Measurements from ENCODE around the gene EFNA2. TPM values are rescaled to one million over a fixed set of nuclear protein-coding genes. Genes with fewer than 3 reads are reported as not detected.
A peak's percentile ranks its signal among the peaks of the same experiment; 100 is the strongest.
"Not testable (repeated sequence)": the region's sequence is repeated elsewhere in the genome, so short reads cannot be mapped to it uniquely, and the experiment has no call there.

EFNA2 gene
- total RNA-seq, 1 experiment from 2014 or later = 11.4 TPM

- peak; percentile 32; the same call in 1 of the 2 replicates for TF ChIP-seq CTCF (IDR thresholded peaks at IDR 0.05)
These were observed 29.9 kb downstream of the EFNA2 start (continued) for GRCh38 chr19:1315470-1316166.

GRCh38 chr19:1316466-1316865, 30.8 kb downstream of the EFNA2 start:
- no peaks in the 10 kb centered on the region for H3K4me1 Mint-ChIP-seq
- no peaks in the 10 kb centered on the region for H3K9me3 Mint-ChIP-seq
- ChIA-PET CTCF (interaction anchor here (0.6 to 1.7 kb wide), 9 partner anchors 16 to 73 kb away, joined by 3 to 12 read pairs (median 5); no protein-coding TSS in a partner anchor), POLR2A (no interaction called here)
- H3K27ac Mint-ChIP-seq = no peak overlapping the region
- no peaks in the 10 kb centered on the region for H3K36me3 Mint-ChIP-seq
- no peak for ATAC-seq
- no peak overlapping the region for H3K4me3 Mint-ChIP-seq
- peaks cover 22% of the 10 kb centered on the region for H3K27me3 Mint-ChIP-seq (ENCODE audit: low read depth)
- DNase-seq (ENCODE audit: low spot score) = no peak
- no peak for TF ChIP-seq HMGA2 (CRISPR knock-in tag; IDR thresholded peaks at IDR 0.05)
- TF ChIP-seq NR2C2 (CRISPR knock-in tag; IDR thresholded peaks at IDR 0.05) = no peak

GRCh38 chr19:1317274-1318003, 31.8 kb downstream of the EFNA2 start:
- CTCF ChIA-PET = interaction anchor here (0.6 to 1.0 kb wide), 2 partner anchors 72 to 73 kb away, joined by 3 read pairs; no protein-coding TSS in a partner anchor
- Mint-ChIP-seq H3K36me3 (no peaks in the 10 kb centered on the region), H3K27me3 (ENCODE audit: low read depth) (peaks cover 22% of the 10 kb centered on the region), H3K4me1 (no peaks in the 10 kb centered on the region), H3K27ac (no peak overlapping the region), H3K4me3 (no peak overlapping the region), H3K9me3 (no peaks in the 10 kb centered on the region)
- no peak for TF ChIP-seq ZSCAN18 (CRISPR knock-in tag; IDR thresholded peaks at IDR 0.05)
- TF ChIP-seq GTF2I (CRISPR knock-in tag; conservative IDR thresholded peaks at IDR 0.05) = peak; percentile 89
- ATAC-seq (no peak), DNase-seq (ENCODE audit: low spot score) (no peak)
- POLR2A ChIA-PET = no interaction called here

GRCh38 chr19:1318678-1319471, 33.2 kb downstream of the EFNA2 start:
- ChIA-PET POLR2A (no interaction called here), CTCF (no interaction called here)
- no peaks in the 10 kb centered on the region for H3K4me1 Mint-ChIP-seq
- ATAC-seq (no peak), DNase-seq (ENCODE audit: low spot score) (no peak)
- no peak overlapping the region for H3K4me3 Mint-ChIP-seq
- TF ChIP-seq MYBL2 (CRISPR knock-in tag; IDR thresholded peaks at IDR 0.05) (no peak), FOXP4 (CRISPR knock-in tag; IDR thresholded peaks at IDR 0.05) (no peak)
- no peak overlapping the region for H3K27ac Mint-ChIP-seq
- no peaks in the 10 kb centered on the region for H3K9me3 Mint-ChIP-seq
- H3K27me3 Mint-ChIP-seq (ENCODE audit: low read depth) = peaks cover 22% of the 10 kb centered on the region
- no peaks in the 10 kb centered on the region for H3K36me3 Mint-ChIP-seq

GRCh38 chr19:1320282-1320650, 34.6 kb downstream of the EFNA2 start:
- H3K27ac Mint-ChIP-seq; H3K4me3 Mint-ChIP-seq; CTCF ChIA-PET; H3K4me1 Mint-ChIP-seq; DNase-seq (ENCODE audit: low spot score); ATAC-seq; H3K9me3 Mint-ChIP-seq; H3K36me3 Mint-ChIP-seq; POLR2A ChIA-PET: not testable (repeated sequence)
- peaks cover 22% of the 10 kb centered on the region for H3K27me3 Mint-ChIP-seq (ENCODE audit: low read depth)

Data from WTC11 (cell line).